K562 (cell line): ENCODE results near the gene PGGHG. TPM values are rescaled to one million over a fixed set of nuclear protein-coding genes. Genes with fewer than 3 reads are reported as not detected.

ENCODE experiments used
- ATAC-seq: fragments of 200-7000 bp; cut with Tn5 transposase; 3 replicates; pipeline ENCODE4 v1.9.1; 2020; ENCODE audit warnings: moderate library complexity
- BruUV-seq: library from RNA; stranded (reverse); fragments of 400-500 nt; replicated peaks from 2 replicates; lab custom pipeline; 2021; lab: Mats Ljungman, UMichigan
- CTCF ChIA-PET: fragments of 300-600 bp; formaldehyde crosslinking; extraction: SDS; loops from one replicate; lab custom pipeline; 2021; ENCODE audit warnings: low intra/inter-chr PET ratio; lab: Yijun Ruan, JAX
- POLR2A ChIA-PET: fragments of 300-600, 350-650 bp; sonication (Branson Sonifier 250); formaldehyde crosslinking; extraction: SDS; loops from one replicate; lab custom pipeline; 2021; ENCODE audit warnings: antibody characterized with exemption, inconsistent platforms; lab: Yijun Ruan, JAX
- DNase-seq, 4 experiments: peaks; one replicate each; pipeline versions ENCODE4 v3.0.0 to v3.0.0-alpha.2; 2011 to 2018; ENCODE audit warnings: low spot score in 3 of 4, mixed read lengths in 3 of 4; ENCODE audit errors: extremely low read depth in 1 of 4
- FAIRE-seq: peaks from 2 replicates; lab custom pipeline; 2011; peaks lifted over from hg19 to GRCh38; lab: Jason Lieb, UNC
- H2AFZ ChIP-seq: 2 replicates; pipeline ENCODE4 v1.6.0; 2011; ENCODE audit warnings: low read depth, low read length, control low read depth, inconsistent platforms
- H3K27ac ChIP-seq: fragments of 200-600 bp; 3 replicates; pipeline ENCODE4 v1.8.0; 2011; ENCODE audit warnings: low read depth, mild to moderate bottlenecking, control low read depth, inconsistent platforms, low read length, moderate library complexity, mixed read lengths; ENCODE audit errors: extremely low read depth
- H3K27me3 ChIP-seq, 2 experiments: fragments of 300-600 bp in 1 of 2; 2 replicates in 1 of 2; 3 replicates in 1 of 2; pipeline versions ENCODE4 v1.6.0 to v1.8.0; 2011; ENCODE audit warnings: inconsistent platforms in 2 of 2, low read length in 2 of 2, mild to moderate bottlenecking in 1 of 2, mixed read lengths in 1 of 2, moderate library complexity in 1 of 2; ENCODE audit not compliant: control insufficient read depth in 2 of 2, insufficient read depth in 2 of 2
- H3K36me3 ChIP-seq: fragments of 300-600 bp; 3 replicates; pipeline ENCODE4 v1.8.0; 2011; ENCODE audit warnings: mild to moderate bottlenecking, low read length, inconsistent platforms; ENCODE audit not compliant: control insufficient read depth, insufficient read depth
- H3K4me1 ChIP-seq, 2 experiments: fragments of 200-600 bp in 1 of 2; replicated peaks in 1 of 2; 2 replicates in 1 of 2; 3 replicates in 1 of 2; pipeline versions ENCODE4 v1.5.1 to v1.8.0; 2011; ENCODE audit warnings: inconsistent platforms in 2 of 2, low read length in 2 of 2, mild to moderate bottlenecking in 1 of 2, mixed read lengths in 1 of 2, moderate library complexity in 1 of 2; ENCODE audit not compliant: control insufficient read depth in 2 of 2, insufficient read depth in 2 of 2
- H3K4me2 ChIP-seq: 2 replicates; pipeline ENCODE4 v1.6.1; 2011; ENCODE audit warnings: low read length, control low read depth, inconsistent platforms, mixed read lengths; ENCODE audit not compliant: insufficient read depth
- H3K4me3 ChIP-seq: fragments of 200-600 bp; sonication (generic), shearing (Covaris generic); 2 replicates; pipeline ENCODE4 v1.5.1; 2016; ENCODE audit warnings: control low read depth, inconsistent platforms
- H3K79me2 ChIP-seq: fragments of 200-600 bp; 3 replicates; pipeline ENCODE4 v1.8.0; 2011; ENCODE audit warnings: low read length, inconsistent platforms; ENCODE audit not compliant: control insufficient read depth, insufficient read depth
- H3K9ac ChIP-seq, 2 experiments: 2 replicates each; pipeline versions ENCODE4 v1.6.0 to v1.6.1; 2011; ENCODE audit warnings: low read depth in 2 of 2, low read length in 2 of 2, control low read depth in 1 of 2, inconsistent platforms in 1 of 2, mild to moderate bottlenecking in 1 of 2, mixed read lengths in 1 of 2; ENCODE audit not compliant: insufficient read depth in 1 of 2
- H3K9me1 ChIP-seq: one replicate; pipeline ENCODE4 v1.6.0; 2011; ENCODE audit warnings: inconsistent platforms, mild to moderate bottlenecking, low read length, moderate library complexity; ENCODE audit not compliant: control insufficient read depth, insufficient read depth
- H3K9me3 ChIP-seq: replicated peaks from 2 replicates; pipeline ENCODE4 v1.5.1; 2011; ENCODE audit warnings: low read depth, low read length, inconsistent platforms; ENCODE audit not compliant: control insufficient read depth, insufficient read depth
- H4K20me1 ChIP-seq: replicated peaks from 2 replicates; pipeline ENCODE4 v1.6.1; 2011; ENCODE audit warnings: low read length, inconsistent platforms, mixed read lengths; ENCODE audit not compliant: control insufficient read depth, insufficient read depth
- FIP1L1 ChIP-seq: fragments of 200-400 bp; formaldehyde crosslinking; IDR thresholded peaks from 2 replicates; pipeline ENCODE4 v1.6.1; 2018; ENCODE audit warnings: mild to moderate bottlenecking, low read depth, low read length; ENCODE audit not compliant: poor library complexity, severe bottlenecking
- ZNF3 ChIP-seq: fragments of 250-450 bp; sonication (Bioruptor Pico); IDR thresholded peaks from 2 replicates; pipeline ENCODE4 v1.5.0; 2021; ENCODE audit warnings: mild to moderate bottlenecking, moderate library complexity
- ZSCAN29 ChIP-seq: fragments of 450-650 bp; IDR thresholded peaks from 2 replicates; pipeline ENCODE4 v1.6.1; 2017
- WGBS: fragments of 100-300 bp; shearing (Covaris generic); methylation state at CpG from one replicate; pipeline ENCODE4 v1.1.6; 2016; ENCODE audit warnings: low coverage, mixed read lengths; ENCODE audit not compliant: insufficient coverage; ENCODE audit errors: missing lambda C conversion rate; 5-methylcytosine and 5-hydroxymethylcytosine counted together
- in situ Hi-C: fragments of 300-500 bp; cut with MboI; formaldehyde crosslinking; loops from 4 replicates; pipeline ENCODE4 v1.15.0; 2018; ENCODE audit warnings: inconsistent platforms, mixed read lengths
- intact Hi-C: fragments of 100-400 bp; cut with micrococcal nuclease; formaldehyde crosslinking; loops from 2 replicates; pipeline ENCODE4 v1.14.2; 2022
- polyA plus RNA-seq, 8 experiments: library from polyadenylated mRNA; depleted of rRNA in 4 of 8; stranded (reverse) in 5 of 8; unstranded in 3 of 8; fragments of >200 nt; fragmentation: Nextera tagmentation in 2 of 8; fragmentation: Illumina TruSeq in 1 of 8; extraction: Ambion mirVana in 2 of 8; extraction: Trizol in 1 of 8; gene quantifications; 2 replicates each; pipeline versions ENCODE4 v1.2.1 to v1.2.3, GENCODE V29; 2011 to 2014; ENCODE audit warnings: inconsistent platforms in 1 of 8, missing spikeins in 1 of 8
- total RNA-seq, 7 experiments: library from RNA; depleted of rRNA in 6 of 7; stranded (reverse); fragments of >200 nt in 6 of 7; fragmentation: Illumina TruSeq in 2 of 7; extraction: Trizol in 2 of 7; gene quantifications; 2 replicates each; pipeline versions ENCODE4 v1.2.1 to v1.2.3, GENCODE V29; 2011 to 2021; ENCODE audit warnings: low replicate concordance in 1 of 7

The PGGHG gene
- total and polyA plus RNA-seq, 9 of the 15 experiments (the other 6 are each of a cell fraction or from before 2014, with no cell fraction given): 0.38 to 85.1 (median 18.1) TPM

GRCh38 chr11:295351-296170 lies 6.6 kb downstream of the PGGHG start:
- ChIA-PET POLR2A (interaction anchor here (0.7 to 1.0 kb wide), 2 partner anchors 9 to 80 kb away, joined by 3 read pairs; no protein-coding TSS in a partner anchor), CTCF (no interaction called here)
- Histone ChIP-seq H3K4me1 (peaks cover 19 to 93% of the 10 kb centered on the region in 2 experiments), H3K9me1 (no peaks in the 10 kb centered on the region), H4K20me1 (no peaks in the 10 kb centered on the region), H3K36me3 (peaks cover 50% of the 10 kb centered on the region; the same call in 2 of the 3 replicates), H3K79me2 (0 out of 3 replicates have a peak, but pooled peaks cover 5% of the 10 kb centered on the region), H3K27ac (no peak overlapping the region), H3K9ac (peak overlapping the region in 1 of 2 experiments; percentile 81; a peak in 2 of 4 replicates), H3K27me3 (no peaks in the 10 kb centered on the region), H2AFZ (no peak overlapping the region), H3K9me3 (no peaks in the 10 kb centered on the region), H3K4me3 (no peak overlapping the region), H3K4me2 (no peak overlapping the region)
- BruUV-seq: TSS peak; percentile 27
- in situ Hi-C loops (no loop called here), intact Hi-C loops (no loop called here)
- no peak for ATAC-seq
- WGBS: 73% methylated on average over 22 of the region's 26 CpGs
- FAIRE-seq: no peak
- DNase-seq: no peak
- no peak for TF ChIP-seq FIP1L1
- no peak for TF ChIP-seq ZNF3
- TF ChIP-seq ZSCAN29: no peak
